KMS-11 (cell line): ENCODE data around the gene ABAT.
"Not testable (repeated sequence)": the region's sequence is repeated elsewhere in the genome, so short reads cannot be mapped to it uniquely, and the experiment has no call there.

Experiments used
- H2AFZ ChIP-seq: fragments of 200-600 bp; sonication (generic); 2 replicates; pipeline ENCODE4 v1.6.1; 2016; ENCODE audit warnings: antibody characterized with exemption, mixed run types, low read depth
- H3K27ac ChIP-seq: fragments of 200-600 bp; sonication (generic); 2 replicates; pipeline ENCODE4 v1.6.1; 2016; ENCODE audit warnings: mild to moderate bottlenecking, mixed run types
- H3K27me3 ChIP-seq: fragments of 200-600 bp; sonication (generic); 2 replicates; pipeline ENCODE4 v1.6.1; 2017; ENCODE audit warnings: mild to moderate bottlenecking, low read depth, mixed run types, moderate library complexity; ENCODE audit not compliant: insufficient read depth
- H3K36me3 ChIP-seq: fragments of 200-600 bp; sonication (generic); 2 replicates; pipeline ENCODE4 v1.6.1; 2017; ENCODE audit warnings: mild to moderate bottlenecking, mixed run types; ENCODE audit not compliant: insufficient read depth
- H3K4me1 ChIP-seq: fragments of 200-600 bp; sonication (generic); 2 replicates; pipeline ENCODE4 v1.6.1; 2016; ENCODE audit warnings: mild to moderate bottlenecking, low read depth, mixed run types; ENCODE audit not compliant: poor library complexity, severe bottlenecking
- H3K4me2 ChIP-seq: fragments of 200-600 bp; sonication (generic); 2 replicates; pipeline ENCODE4 v1.7.0; 2016; ENCODE audit warnings: mild to moderate bottlenecking, mixed run types
- H3K4me3 ChIP-seq: fragments of 200-600 bp; sonication (generic); IDR thresholded peaks from 2 replicates; pipeline ENCODE4 v1.6.1; 2017; ENCODE audit warnings: low read depth, low read length, mixed read lengths; ENCODE audit not compliant: insufficient read depth
- H3K79me2 ChIP-seq: fragments of 200-600 bp; sonication (generic); 2 replicates; pipeline ENCODE4 v1.6.1; 2016; ENCODE audit warnings: low read depth, mixed run types; ENCODE audit not compliant: insufficient read depth
- H3K9ac ChIP-seq: fragments of 200-600 bp; sonication (generic); 2 replicates; pipeline ENCODE4 v1.6.1; 2016; ENCODE audit warnings: mild to moderate bottlenecking, mixed run types
- H4K20me1 ChIP-seq: fragments of 200-600 bp; sonication (generic); 2 replicates; pipeline ENCODE4 v1.6.1; 2016; ENCODE audit warnings: mild to moderate bottlenecking, mixed run types; ENCODE audit not compliant: insufficient read depth
- TF ChIP-seq, protein P1 (sequence below): fragments of 200-600 bp; sonication (generic); conservative IDR thresholded peaks from 2 replicates; pipeline ENCODE4 v1.6.1; 2017; ENCODE audit warnings: low read depth, mild to moderate bottlenecking, antibody characterized with exemption, low read length, moderate library complexity, mixed read lengths

The ABAT gene

GRCh38 chr16:8646326-8647053 is 27.9 kb upstream of the ABAT start:
- H3K4me3 ChIP-seq: no peak overlapping the region
- H3K79me2 ChIP-seq: no peaks in the 10 kb centered on the region
- H3K27ac ChIP-seq: no peak overlapping the region
- peaks cover 15% of the 10 kb centered on the region; the same call in 1 of the 2 replicates for H3K36me3 ChIP-seq
- no peaks in the 10 kb centered on the region for H3K27me3 ChIP-seq
- H3K4me2 ChIP-seq: no peak overlapping the region
- no peak overlapping the region for H2AFZ ChIP-seq
- no peaks in the 10 kb centered on the region for H3K4me1 ChIP-seq
- H3K9ac ChIP-seq: no peak overlapping the region
- TF ChIP-seq, protein P1, sequence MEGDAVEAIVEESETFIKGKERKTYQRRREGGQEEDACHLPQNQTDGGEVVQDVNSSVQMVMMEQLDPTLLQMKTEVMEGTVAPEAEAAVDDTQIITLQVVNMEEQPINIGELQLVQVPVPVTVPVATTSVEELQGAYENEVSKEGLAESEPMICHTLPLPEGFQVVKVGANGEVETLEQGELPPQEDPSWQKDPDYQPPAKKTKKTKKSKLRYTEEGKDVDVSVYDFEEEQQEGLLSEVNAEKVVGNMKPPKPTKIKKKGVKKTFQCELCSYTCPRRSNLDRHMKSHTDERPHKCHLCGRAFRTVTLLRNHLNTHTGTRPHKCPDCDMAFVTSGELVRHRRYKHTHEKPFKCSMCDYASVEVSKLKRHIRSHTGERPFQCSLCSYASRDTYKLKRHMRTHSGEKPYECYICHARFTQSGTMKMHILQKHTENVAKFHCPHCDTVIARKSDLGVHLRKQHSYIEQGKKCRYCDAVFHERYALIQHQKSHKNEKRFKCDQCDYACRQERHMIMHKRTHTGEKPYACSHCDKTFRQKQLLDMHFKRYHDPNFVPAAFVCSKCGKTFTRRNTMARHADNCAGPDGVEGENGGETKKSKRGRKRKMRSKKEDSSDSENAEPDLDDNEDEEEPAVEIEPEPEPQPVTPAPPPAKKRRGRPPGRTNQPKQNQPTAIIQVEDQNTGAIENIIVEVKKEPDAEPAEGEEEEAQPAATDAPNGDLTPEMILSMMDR: no peak
- no peaks in the 10 kb centered on the region for H4K20me1 ChIP-seq

DNA sequence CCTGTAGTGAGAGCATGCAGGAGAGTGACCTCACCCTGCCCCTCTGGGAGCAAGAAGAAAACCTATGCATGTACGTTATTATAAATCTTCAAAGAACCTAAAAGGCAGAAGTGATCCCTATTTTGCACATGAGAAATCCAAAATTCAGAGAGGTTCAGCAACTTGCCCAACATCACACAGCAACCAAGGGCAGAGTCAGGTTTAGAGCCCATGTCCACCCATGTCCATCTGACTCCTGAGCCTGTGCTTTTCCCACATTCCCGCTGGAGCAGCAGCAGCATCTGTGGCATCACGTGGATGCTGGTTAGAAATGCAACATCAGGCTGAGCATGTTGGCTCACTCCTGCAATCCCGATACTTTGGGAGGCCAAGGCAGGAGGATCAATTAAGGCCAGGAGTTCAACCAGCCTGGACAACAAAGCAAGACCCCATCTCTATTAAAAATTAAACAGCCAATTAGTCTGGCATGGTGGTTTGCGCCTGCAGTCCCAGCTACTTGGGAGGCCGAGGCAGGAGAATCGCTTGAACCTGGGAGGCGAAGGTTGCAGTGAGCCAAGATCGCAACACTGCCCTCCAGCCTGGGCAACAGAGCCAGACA is 26.6 kb upstream of the ABAT start:
- no peak overlapping the region for H3K4me3 ChIP-seq
- H3K9ac ChIP-seq: no peak overlapping the region
- peaks cover 4% of the 10 kb centered on the region; the same call in 1 of the 2 replicates for H3K36me3 ChIP-seq
- H3K27me3 ChIP-seq: no peaks in the 10 kb centered on the region
- H3K27ac ChIP-seq: no peak overlapping the region
- H3K79me2 ChIP-seq: no peaks in the 10 kb centered on the region
- H3K4me2 ChIP-seq: no peak overlapping the region
- TF ChIP-seq, protein P1: no peak
- H4K20me1 ChIP-seq: no peaks in the 10 kb centered on the region
- H2AFZ ChIP-seq: no peak overlapping the region
- no peaks in the 10 kb centered on the region for H3K4me1 ChIP-seq

GRCh38 chr16:8648877-8649276 is 25.5 kb upstream of the ABAT start:
- H3K36me3 ChIP-seq: peaks cover 3% of the 10 kb centered on the region; the same call in 1 of the 2 replicates
- no peak overlapping the region for H3K27ac ChIP-seq
- H2AFZ ChIP-seq: no peak overlapping the region
- H3K9ac ChIP-seq: no peak overlapping the region
- TF ChIP-seq, protein P1: no peak
- H3K4me1 ChIP-seq: no peaks in the 10 kb centered on the region
- H3K27me3 ChIP-seq: no peaks in the 10 kb centered on the region
- H3K4me2 ChIP-seq: no peak overlapping the region
- no peaks in the 10 kb centered on the region for H4K20me1 ChIP-seq
- no peaks in the 10 kb centered on the region for H3K79me2 ChIP-seq
- H3K4me3 ChIP-seq: no peak overlapping the region

DNA sequence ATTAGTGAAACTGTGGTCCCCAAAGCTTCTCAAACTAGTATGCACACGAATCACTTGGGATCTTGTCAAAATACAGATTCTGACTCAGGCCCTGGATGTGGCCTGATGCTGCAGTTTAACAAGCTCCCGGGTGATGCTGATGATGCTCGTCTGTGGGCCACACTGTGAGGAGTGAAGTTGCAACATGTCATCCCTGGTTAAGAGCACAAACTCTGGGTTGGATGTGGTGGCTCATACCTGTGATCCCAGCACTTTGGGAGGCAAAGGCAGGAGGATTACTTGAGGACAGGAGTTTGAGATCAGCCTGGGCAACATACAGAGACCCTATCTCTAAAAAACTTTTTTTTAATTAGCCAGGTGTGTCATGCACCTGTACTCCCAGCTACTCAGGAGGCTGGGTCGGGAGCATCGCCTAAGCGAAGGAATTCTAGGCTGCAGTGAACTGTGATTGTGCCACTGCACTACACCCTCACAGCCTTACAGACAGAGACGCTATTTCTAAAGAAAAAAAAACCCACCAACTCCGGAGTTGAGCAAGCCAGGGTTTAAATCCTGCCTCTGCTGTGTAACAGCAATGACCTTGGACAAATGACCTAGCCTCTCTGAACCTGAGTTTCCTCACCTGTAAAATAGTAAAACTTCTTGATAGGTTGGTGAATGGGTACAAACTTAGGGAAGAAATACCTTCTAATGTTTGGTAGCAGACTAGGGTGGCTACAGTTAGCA is 24.4 kb upstream of the ABAT start:
- TF ChIP-seq, protein P1: no peak
- Histone ChIP-seq H3K9ac (no peak overlapping the region), H3K27me3 (no peaks in the 10 kb centered on the region), H3K4me1 (peaks cover 9% of the 10 kb centered on the region), H3K27ac (no peak overlapping the region), H3K36me3 (no peaks in the 10 kb centered on the region; the same call in 1 of the 2 replicates), H4K20me1 (no peaks in the 10 kb centered on the region), H3K79me2 (no peaks in the 10 kb centered on the region), H3K4me3 (no peak overlapping the region), H3K4me2 (no peak overlapping the region), H2AFZ (no peak overlapping the region)

- H3K4me2 ChIP-seq, H3K36me3 ChIP-seq: not testable (repeated sequence)
These were observed 22.5 kb upstream of the ABAT start for GRCh38 chr16:8651958-8652357.

More at GRCh38 chr16:8651958-8652357, 22.5 kb upstream of the ABAT start:
- peaks cover 15% of the 10 kb centered on the region for H3K4me1 ChIP-seq
- not testable (repeated sequence) for H2AFZ ChIP-seq, H3K27me3 ChIP-seq, H3K4me3 ChIP-seq, H3K79me2 ChIP-seq, H3K27ac ChIP-seq, H4K20me1 ChIP-seq, H3K9ac ChIP-seq
